Measurements from ENCODE around the gene CALML5.

CALML5 gene

DNA sequence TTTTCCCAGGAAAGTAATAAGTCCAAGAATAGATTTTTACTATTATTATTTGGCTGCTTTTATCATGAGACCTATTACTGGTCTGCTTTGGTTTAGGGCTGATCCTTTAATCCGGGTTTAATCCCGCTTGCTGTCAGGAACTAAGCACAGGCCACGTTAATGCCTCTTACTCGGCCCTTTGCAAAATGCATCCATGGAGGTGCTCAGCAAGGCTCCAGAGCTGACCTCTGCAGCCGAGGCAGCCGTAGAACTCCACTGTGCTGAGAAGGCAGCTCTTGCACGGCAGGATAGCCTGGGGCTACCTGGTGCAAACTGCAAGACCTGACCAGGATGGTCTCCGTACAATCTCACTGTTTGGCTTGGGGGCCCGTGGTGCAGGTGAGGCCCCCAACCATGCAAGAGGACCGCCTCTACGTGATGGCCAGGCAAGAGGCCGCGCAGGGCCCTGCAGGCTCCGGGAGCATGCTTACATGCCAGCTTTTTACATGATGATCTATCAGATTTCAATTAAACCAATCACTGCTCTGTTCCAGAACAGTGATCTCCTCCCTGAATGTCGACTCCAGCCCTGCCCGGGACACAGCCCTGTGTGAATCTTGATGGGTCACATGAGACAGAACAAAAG, 15.0 kb upstream of the CALML5 start:
- DNase-seq: no peak

DNA sequence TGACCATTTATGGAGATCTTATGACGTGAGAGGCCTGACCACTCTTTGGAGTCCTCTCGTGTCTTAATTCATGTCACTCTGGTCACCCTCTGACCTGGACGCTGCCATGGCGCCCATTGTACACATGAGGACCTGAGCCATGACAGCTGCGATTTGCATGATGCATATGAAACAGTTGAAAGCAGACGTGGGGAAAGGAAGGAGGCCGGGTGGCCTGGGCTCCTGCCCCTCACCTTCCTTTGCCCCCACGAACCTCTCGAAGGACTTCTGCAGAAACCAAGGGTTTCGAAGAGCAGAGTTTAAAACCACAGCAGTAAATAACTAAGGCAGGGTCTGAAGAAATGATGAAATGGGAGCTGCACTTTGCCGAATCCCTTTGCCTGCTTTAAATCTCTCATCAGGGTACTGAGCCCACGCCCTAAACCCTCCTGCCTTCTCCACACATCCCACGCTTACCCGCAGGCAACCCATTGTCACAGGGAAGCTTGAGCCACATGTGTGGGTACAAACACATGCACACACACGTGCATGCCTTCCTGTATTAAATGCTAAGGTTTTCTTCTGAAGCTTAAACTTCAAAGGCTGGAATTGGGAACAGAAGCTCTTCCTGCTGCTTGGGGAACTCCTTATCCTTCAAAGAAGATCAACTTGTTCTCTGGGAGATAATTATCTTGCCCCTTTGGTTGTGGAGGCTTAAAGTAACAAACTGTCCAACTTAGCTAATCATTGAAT, 13.7 kb upstream of the CALML5 start:
- DNase-seq: no peak

GRCh38 chr10:5512331-5512730, 13.0 kb upstream of the CALML5 start:
- DNase-seq: no peak

DNA sequence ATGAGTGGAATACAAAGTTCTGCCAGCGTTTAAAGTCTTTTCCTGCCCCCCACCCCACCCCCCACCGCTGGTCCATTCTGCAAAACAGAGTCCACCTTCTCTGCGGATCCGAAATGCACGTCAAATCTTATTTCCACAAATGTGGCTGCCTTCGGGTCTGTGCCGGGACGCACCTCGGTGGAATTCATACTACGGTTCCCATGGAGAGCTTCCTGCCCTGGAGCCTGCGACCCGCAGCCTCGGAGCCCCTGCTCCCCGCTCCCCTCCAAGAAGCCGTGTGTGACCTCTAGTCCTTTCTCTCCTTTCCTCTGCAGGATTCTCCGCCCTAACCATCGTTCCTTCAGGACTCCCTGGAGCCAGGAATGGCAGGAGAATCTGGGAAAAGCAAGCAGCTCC, 12.5 kb upstream of the CALML5 start:
- no peak for DNase-seq

- DNase-seq: no peak
These were observed 12.0 kb upstream of the CALML5 start for GRCh38 chr10:5511231-5511884.

DNA sequence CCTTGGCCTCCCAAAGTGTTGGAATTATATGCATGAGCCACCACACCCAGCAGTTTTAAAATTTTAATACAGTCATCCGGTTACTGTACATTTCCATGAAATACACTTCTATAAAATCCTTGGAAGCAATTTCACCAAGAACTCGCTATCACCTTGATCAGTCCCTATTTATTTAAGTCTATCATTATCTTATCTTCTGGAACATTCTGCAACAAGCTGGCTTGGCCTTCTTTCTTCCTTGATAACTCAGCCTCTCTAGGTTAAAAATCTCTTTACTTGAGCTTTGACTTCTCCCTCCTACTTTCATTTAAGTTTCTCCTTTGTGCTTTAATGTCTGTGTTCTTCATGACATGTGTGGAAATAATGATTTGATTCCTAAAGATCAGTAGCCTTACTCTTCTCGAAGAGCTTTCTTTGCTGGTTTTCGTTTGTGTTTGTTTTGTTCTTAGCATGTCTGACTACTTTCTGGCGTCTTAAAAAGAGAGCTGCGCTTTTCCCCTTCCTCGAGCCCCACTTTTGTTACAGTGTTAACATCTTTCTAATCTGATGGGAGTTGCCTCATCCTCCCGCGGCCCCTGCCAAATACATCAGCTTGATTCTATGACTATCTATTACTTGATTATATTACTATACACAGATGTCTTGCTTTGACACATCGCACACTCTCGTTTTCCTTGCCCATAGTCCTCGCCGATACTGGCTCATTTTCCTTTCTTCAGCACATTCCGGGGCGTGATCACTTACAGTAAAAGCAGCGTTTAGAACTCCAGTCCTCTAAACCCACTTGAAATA, 11.1 kb upstream of the CALML5 start:
- DNase-seq: no peak

DNA sequence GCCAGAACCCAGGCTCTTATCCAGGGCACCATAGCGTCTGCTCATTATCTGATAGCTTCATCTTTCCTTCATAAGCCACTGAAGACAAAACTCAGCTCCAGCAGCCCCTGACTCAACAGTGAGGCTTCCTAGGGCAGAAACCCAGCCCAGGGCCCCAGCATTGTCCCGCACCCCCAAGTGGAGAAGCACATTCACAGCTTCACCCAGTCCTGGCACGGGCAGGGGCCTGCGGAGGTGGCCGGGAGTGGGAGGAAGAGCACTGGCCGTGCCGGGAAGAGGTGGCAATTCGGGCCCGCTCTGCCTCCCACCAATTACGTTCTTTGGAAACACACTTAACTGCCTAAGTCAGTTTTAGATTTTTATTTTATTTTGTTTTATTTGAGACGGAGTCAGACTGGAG, 10.3 kb upstream of the CALML5 start:
- no peak for DNase-seq

DNA sequence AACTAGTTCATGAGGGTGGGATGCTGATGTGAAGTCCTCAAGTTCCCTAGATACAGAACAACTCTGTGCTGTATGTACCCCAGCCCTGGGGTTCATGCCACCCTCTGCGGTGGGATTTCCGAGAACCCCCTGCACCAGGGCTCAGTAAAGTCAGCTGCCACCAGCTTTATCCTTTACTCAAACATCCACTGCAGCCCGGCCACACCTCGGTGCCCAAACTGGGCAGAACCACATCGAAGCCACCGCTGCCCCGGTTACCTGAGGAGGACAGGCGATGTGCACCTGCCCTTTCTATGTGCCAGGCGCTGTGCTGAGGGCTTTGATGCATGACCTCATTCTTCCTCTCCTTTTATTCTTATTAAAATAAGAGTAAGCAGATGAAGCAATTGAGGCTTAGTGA, 9.9 kb upstream of the CALML5 start:
- DNase-seq: peak; percentile 80

- DNase-seq: peak; percentile 61
These were observed 9.4 kb upstream of the CALML5 start for GRCh38 chr10:5508786-5509185.

- DNase-seq: no peak
These were observed 8.8 kb upstream of the CALML5 start for GRCh38 chr10:5508161-5508604.

DNA sequence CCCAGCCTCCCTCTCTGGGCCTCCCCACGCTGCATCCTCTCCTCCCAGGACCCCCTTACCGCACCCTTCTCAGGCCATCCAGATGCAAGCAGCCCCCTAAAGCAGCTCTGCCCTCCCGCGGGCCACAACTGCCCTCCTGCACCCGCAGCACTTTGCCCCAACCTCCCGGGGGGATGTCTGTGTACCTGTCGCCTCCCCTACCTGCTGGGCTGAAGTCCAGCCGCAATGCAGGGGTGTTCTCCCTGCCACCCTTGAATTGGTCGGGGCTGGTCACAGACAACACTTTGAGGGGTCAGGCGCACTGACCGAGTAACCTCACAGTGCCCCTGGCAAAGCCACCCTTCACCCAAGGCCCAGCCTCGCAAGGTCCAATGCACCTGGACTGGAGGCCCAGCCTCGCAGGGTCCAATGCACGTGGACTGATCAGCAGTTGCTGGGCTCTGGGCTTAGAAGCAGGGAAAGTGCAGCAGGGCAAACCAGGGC, 8.3 kb upstream of the CALML5 start:
- DNase-seq: no peak

- DNase-seq: no peak
These were observed 7.6 kb upstream of the CALML5 start for GRCh38 chr10:5506751-5507648.

DNA sequence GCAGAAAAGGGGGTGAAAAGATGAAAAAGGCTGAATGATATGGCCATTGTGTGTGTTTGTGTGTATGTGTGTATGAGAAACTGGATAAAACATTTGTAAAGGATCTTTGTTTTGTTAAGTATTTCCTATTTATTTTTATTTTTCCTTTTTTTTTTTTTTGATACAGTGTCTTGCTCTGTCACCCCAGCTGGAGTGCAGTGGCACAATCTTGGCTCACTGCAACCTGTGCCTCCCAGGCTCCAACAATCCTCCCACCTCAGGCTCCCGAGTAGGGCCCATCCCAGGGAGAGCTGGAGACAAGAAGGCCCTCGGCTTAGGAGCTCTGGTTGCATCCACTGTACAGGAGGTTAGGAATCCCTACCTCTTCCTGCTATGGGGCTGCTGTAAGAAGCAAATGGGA, 6.9 kb upstream of the CALML5 start:
- DNase-seq: peak; percentile 29

DNA sequence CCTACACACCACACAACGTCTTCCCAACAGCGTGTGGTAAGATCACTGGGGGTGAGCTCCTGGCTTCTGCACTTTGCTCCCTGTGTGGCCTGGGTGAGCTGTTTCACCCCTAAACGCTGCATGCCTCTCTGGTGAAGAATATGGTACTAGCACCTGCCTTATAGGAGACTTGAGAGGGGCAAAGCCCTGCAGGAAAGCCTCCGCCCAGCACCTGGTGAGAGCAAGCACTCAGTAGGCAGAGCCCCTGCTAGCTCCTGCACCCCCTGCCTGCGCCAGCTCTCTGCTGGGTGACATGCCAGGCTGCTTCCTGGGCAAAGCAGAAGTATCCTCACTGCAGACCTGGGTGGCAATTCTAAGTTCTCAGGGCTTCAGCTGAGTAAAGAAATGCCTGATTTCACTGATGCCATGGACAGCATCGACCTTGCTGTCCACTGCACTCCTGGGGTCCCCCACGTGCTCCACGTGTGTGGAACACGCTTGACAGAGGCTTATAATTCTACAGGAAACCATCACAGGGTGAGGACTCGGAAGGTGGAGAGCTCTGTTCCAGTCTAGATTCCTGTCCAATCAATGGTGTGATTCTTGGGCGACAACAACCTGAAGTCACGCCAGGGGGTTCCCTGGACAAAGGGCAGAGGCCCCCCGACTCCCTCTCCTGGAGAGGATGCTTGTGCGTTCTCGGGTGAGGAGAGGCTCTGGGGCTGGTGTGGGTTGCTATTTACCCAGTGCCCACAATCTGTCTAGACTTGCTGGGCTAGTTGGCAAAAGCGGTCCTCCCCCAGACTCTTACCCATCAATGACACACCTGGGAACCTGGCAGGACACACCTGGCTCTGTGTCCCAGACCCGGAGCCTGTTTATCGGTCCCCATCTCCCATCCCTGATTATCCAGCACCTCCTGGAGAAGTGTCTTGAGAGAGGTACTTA, 5.0 kb upstream of the CALML5 start:
- peak; percentile 83 for DNase-seq

DNA sequence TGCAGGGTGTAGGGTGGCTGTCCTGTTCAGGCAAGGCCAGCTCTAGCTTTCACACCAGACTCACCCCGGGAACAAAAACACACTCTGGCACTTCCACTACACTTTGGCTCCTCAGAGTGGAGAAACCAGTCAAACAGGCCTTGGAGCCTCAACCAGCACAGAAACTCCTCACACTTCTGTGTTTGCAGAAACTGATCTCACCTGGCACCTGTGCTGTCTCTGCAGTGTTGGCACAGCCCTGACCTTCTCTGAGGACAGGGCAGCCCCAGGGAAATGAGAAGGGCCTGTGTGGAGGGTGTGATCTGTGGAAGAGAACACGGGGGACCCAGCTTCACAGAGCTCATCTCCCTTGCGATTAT, 4.1 kb upstream of the CALML5 start:
- DNase-seq: peak; percentile 99

- peak; percentile 55 for DNase-seq
These were observed 3.5 kb upstream of the CALML5 start for GRCh38 chr10:5502571-5503476.

- DNase-seq: no peak
These were observed 2.7 kb upstream of the CALML5 start for GRCh38 chr10:5502061-5502521.

DNA sequence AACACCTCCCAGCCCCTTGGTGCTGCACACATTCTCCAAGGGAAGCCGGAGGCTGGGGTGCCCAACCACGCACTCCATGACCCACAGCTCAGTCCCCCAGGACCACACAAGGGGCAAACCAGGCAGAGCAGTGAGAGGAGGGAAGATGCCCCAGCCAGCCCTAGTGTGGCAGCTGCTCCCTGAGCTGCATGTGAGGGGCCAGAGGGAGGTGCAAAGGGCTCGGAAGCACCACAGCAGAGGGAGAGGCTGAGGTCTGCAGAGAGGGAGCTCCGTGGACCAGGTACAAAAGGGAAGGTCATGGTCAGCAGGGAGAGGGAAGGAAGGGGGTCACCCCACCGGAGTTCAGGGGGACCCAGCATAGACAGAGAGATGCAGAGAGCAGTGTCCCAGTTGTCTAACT, 1.5 kb upstream of the CALML5 start:
- DNase-seq: no peak

DNA sequence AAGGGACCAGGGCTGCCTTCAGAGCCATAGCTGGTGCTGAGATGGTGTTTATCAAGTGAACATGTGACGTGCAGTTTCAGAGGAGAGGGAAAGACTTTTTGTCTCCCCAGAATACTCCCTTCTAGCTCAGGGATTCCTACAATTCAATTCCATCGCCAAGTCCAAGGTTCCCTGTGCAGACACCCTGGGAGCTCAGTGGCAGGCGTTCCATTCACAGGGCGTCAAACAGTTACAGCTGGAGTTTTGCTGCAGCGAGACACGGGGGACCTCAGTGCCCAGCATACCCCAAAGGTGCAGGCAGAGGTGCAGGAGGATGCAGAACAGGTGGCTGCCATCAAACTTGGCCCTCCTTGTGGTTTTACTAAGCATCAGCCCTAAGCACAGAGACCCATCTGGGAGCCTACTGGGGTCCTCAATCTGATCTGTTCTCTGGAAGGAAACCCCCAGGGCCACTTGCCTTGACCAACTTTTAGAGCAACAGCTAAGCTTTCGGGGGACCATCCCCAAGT, 846 bp upstream of the CALML5 start:
- no peak for DNase-seq
